Measurements from ENCODE around the gene CHSY3.

Gene CHSY3

DNA sequence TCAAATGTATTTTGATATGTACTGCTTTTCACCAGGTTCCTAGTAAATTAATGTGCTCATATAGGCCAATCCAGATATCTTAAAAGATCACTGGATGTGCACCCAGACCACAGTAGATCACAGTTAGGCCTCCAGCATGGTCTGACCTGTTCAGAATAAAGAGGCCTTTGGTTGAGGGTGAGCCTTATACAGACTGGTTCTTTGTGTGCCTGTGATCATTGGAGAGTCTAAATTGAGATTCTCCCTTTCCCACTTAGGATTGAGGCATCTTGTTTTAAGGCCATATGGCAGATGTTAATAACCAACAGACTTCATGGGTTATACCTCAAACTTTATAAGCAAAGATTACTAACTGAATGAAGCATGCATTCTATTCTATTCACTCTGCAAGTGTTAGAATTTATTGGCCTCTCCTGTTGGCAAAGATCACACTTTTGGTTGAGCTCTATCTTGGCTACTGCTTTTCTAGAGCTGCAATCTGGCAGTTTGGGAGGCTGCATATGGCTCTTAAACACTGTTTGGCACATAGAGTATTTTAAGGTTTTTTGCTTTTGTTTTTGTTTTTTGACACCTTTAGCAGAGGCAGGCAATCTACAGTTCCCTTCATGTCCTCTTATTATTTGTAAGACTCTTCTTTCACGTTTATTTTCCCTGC, 8.5 kb downstream of the CHSY3 start:
- Histone ChIP-seq H2AFZ (ENCODE audit: low read length) (no peak overlapping the region), H3F3A (ENCODE audit: insufficient read depth, low read length) (no peaks in the 10 kb centered on the region), H3K4me1 (ENCODE audit: insufficient read depth, low read length, severe bottlenecking) (no peaks in the 10 kb centered on the region), H3K27me3 (ENCODE audit: insufficient read depth, low read length) (no peaks in the 10 kb centered on the region), H3K9me3 (ENCODE audit: low read length) (no peaks in the 10 kb centered on the region), H3K4me3 (ENCODE audit: low read depth, low read length, poor library complexity, severe bottlenecking) (no peak overlapping the region), H3K9ac (ENCODE audit: low read length) (no peak overlapping the region), H3K4me2 (ENCODE audit: low read length) (no peak overlapping the region), H3K27ac (ENCODE audit: low read depth, low read length, poor library complexity, severe bottlenecking) (no peak overlapping the region), H3K9me2 (ENCODE audit: low read depth, low read length) (no peaks in the 10 kb centered on the region; the same call in 1 of the 2 replicates), H4K20me1 (ENCODE audit: insufficient read depth, low read length) (no peaks in the 10 kb centered on the region), H3K79me2 (ENCODE audit: insufficient read depth, low read length) (no peaks in the 10 kb centered on the region), H3K36me3 (ENCODE audit: insufficient read depth, low read length) (no peaks in the 10 kb centered on the region)
- TF ChIP-seq CTCF (IDR thresholded peaks at IDR 0.05; ENCODE audit: low read length), result no peak
- no peak for TF ChIP-seq EZH2 (IDR thresholded peaks at IDR 0.05; ENCODE audit: borderline replicate concordance, low read length)

- no peaks in the 10 kb centered on the region for H3K9me3 ChIP-seq (ENCODE audit: low read length)
- H3F3A ChIP-seq (ENCODE audit: insufficient read depth, low read length), result no peaks in the 10 kb centered on the region
- H2AFZ ChIP-seq (ENCODE audit: low read length), result no peak overlapping the region
- no peaks in the 10 kb centered on the region for H3K27me3 ChIP-seq (ENCODE audit: insufficient read depth, low read length)
- H4K20me1 ChIP-seq (ENCODE audit: insufficient read depth, low read length), result no peaks in the 10 kb centered on the region
- H3K27ac ChIP-seq (ENCODE audit: low read depth, low read length, poor library complexity, severe bottlenecking), result no peak overlapping the region
- H3K9ac ChIP-seq (ENCODE audit: low read length), result no peak overlapping the region
- H3K4me2 ChIP-seq (ENCODE audit: low read length), result no peak overlapping the region
- no peaks in the 10 kb centered on the region for H3K4me1 ChIP-seq (ENCODE audit: insufficient read depth, low read length, severe bottlenecking)
- TF ChIP-seq EZH2 (IDR thresholded peaks at IDR 0.05; ENCODE audit: borderline replicate concordance, low read length), result no peak
- no peak for TF ChIP-seq CTCF (IDR thresholded peaks at IDR 0.05; ENCODE audit: low read length)
- H3K36me3 ChIP-seq (ENCODE audit: insufficient read depth, low read length), result no peaks in the 10 kb centered on the region
- H3K9me2 ChIP-seq (ENCODE audit: low read depth, low read length), result no peaks in the 10 kb centered on the region
- H3K79me2 ChIP-seq (ENCODE audit: insufficient read depth, low read length), result no peaks in the 10 kb centered on the region
- no peak overlapping the region for H3K4me3 ChIP-seq (ENCODE audit: low read depth, low read length, poor library complexity, severe bottlenecking)
These were observed 11.2 kb downstream of the CHSY3 start for GRCh38 chr5:129915415-129915814.

DNA sequence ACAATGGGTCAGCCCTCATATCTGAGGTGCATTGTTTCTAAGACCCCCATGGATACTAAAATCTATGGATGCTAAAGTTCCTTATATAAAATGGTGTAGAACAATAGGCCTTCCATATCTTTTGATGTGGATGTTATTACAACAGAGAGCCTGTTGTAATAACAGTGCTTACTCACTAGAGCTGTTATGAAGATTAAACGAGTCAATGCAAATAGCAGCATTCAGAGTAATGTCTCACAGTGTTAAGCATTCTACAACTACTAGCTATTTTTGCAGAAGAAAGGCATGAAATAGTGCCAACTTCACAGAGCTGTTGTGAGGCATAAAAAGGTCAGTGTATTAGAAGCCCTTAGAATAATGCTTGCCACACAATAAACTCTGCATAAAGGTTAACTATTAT, 13.0 kb downstream of the CHSY3 start:
- no peaks in the 10 kb centered on the region for H3F3A ChIP-seq (ENCODE audit: insufficient read depth, low read length)
- H4K20me1 ChIP-seq (ENCODE audit: insufficient read depth, low read length), result no peaks in the 10 kb centered on the region
- H3K36me3 ChIP-seq (ENCODE audit: insufficient read depth, low read length), result no peaks in the 10 kb centered on the region
- no peaks in the 10 kb centered on the region for H3K79me2 ChIP-seq (ENCODE audit: insufficient read depth, low read length)
- H3K4me3 ChIP-seq (ENCODE audit: low read depth, low read length, poor library complexity, severe bottlenecking), result no peak overlapping the region
- H3K9ac ChIP-seq (ENCODE audit: low read length), result no peak overlapping the region
- no peak overlapping the region for H2AFZ ChIP-seq (ENCODE audit: low read length)
- no peaks in the 10 kb centered on the region for H3K4me1 ChIP-seq (ENCODE audit: insufficient read depth, low read length, severe bottlenecking)
- no peaks in the 10 kb centered on the region for H3K9me2 ChIP-seq (ENCODE audit: low read depth, low read length)
- no peak overlapping the region for H3K4me2 ChIP-seq (ENCODE audit: low read length)
- TF ChIP-seq CTCF (IDR thresholded peaks at IDR 0.05; ENCODE audit: low read length) (no peak), EZH2 (IDR thresholded peaks at IDR 0.05; ENCODE audit: borderline replicate concordance, low read length) (no peak)
- no peaks in the 10 kb centered on the region for H3K9me3 ChIP-seq (ENCODE audit: low read length)
- H3K27ac ChIP-seq (ENCODE audit: low read depth, low read length, poor library complexity, severe bottlenecking), result no peak overlapping the region
- H3K27me3 ChIP-seq (ENCODE audit: insufficient read depth, low read length), result no peaks in the 10 kb centered on the region

Data from OCI-LY1 (cell line).